ENCODE results near the gene NAV1.

The NAV1 gene

GRCh38 chr1:201551877-201552731, 13.2 kb downstream of the NAV1 start:
- DNase-seq: no peak

- no peak for DNase-seq
These were observed 14.0 kb downstream of the NAV1 start for GRCh38 chr1:201552941-201553351.

GRCh38 chr1:201553496-201554189, 14.7 kb downstream of the NAV1 start:
- DNase-seq: no peak

GRCh38 chr1:201554190-201554600, 15.3 kb downstream of the NAV1 start:
- DNase-seq: no peak

- DNase-seq: no peak
These were observed 16.1 kb downstream of the NAV1 start for GRCh38 chr1:201554789-201555592.

GRCh38 chr1:201555593-201555945, 16.6 kb downstream of the NAV1 start:
- DNase-seq: no peak

- DNase-seq: no peak
These were observed 18.1 kb downstream of the NAV1 start for GRCh38 chr1:201556841-201557571.

- DNase-seq: no peak
These were observed 18.6 kb downstream of the NAV1 start for GRCh38 chr1:201557572-201557958.

GRCh38 chr1:201559679-201560162, 20.8 kb downstream of the NAV1 start:
- DNase-seq: peak; percentile 55

- no peak for DNase-seq
These were observed 21.6 kb downstream of the NAV1 start for GRCh38 chr1:201560328-201561194.

- DNase-seq: no peak
These were observed 22.3 kb downstream of the NAV1 start for GRCh38 chr1:201561195-201561564.

GRCh38 chr1:201561601-201562000, 22.7 kb downstream of the NAV1 start:
- DNase-seq: no peak

GRCh38 chr1:201562257-201562656, 23.3 kb downstream of the NAV1 start:
- DNase-seq: no peak

GRCh38 chr1:201562659-201563405, 23.9 kb downstream of the NAV1 start:
- no peak for DNase-seq

- DNase-seq: no peak
These were observed 24.5 kb downstream of the NAV1 start for GRCh38 chr1:201563406-201563780.

- no peak for DNase-seq
These were observed 25.0 kb downstream of the NAV1 start for GRCh38 chr1:201563941-201564340.

GRCh38 chr1:201565024-201565730, 26.2 kb downstream of the NAV1 start:
- DNase-seq: no peak

- DNase-seq: no peak
These were observed 27.0 kb downstream of the NAV1 start for GRCh38 chr1:201565771-201566528.

- DNase-seq: no peak
These were observed 27.5 kb downstream of the NAV1 start for GRCh38 chr1:201566529-201566823.

Data from NCI-H1436 treated with DMSO at 0.1 percent for 48 hours (cell line).